ENCODE data around the gene AGMO. TPM values are rescaled to one million over a fixed set of nuclear protein-coding genes. Genes with fewer than 3 reads are reported as not detected.
A peak's percentile ranks its signal among the peaks of the same experiment; 100 is the strongest.

AGMO gene
- total RNA-seq, 1 donor from 2014 or later: 0.36 TPM

- H3K4me3 ChIP-seq: no peak overlapping the region
- no peak for TF ChIP-seq CTCF (IDR thresholded peaks at IDR 0.05; ENCODE audit: borderline replicate concordance)
- no peaks in the 10 kb centered on the region for H3K27me3 ChIP-seq (ENCODE audit: low read depth)
- no peaks in the 10 kb centered on the region for H3K4me1 ChIP-seq
- H3K27ac ChIP-seq (replicated peaks): no peak overlapping the region
- no peaks in the 10 kb centered on the region for H3K36me3 ChIP-seq
- no peaks in the 10 kb centered on the region for H3K9me3 ChIP-seq (replicated peaks)
- DNase-seq: no peak
- intact Hi-C loops (cut with micrococcal nuclease): no loop called here
Measured at GRCh38 chr7:15593382-15593781, 31.6 kb upstream of the AGMO start.

- no peak for TF ChIP-seq CTCF (IDR thresholded peaks at IDR 0.05; ENCODE audit: borderline replicate concordance)
- peaks cover 17% of the 10 kb centered on the region for H3K9me3 ChIP-seq (replicated peaks)
- H3K4me3 ChIP-seq: no peak overlapping the region
- DNase-seq: no peak
- peaks cover 2% of the 10 kb centered on the region for H3K4me1 ChIP-seq
- H3K27me3 ChIP-seq (ENCODE audit: low read depth): no peaks in the 10 kb centered on the region
- H3K36me3 ChIP-seq: no peaks in the 10 kb centered on the region
- H3K27ac ChIP-seq (replicated peaks): no peak overlapping the region
- intact Hi-C loops (cut with micrococcal nuclease): no loop called here
Measured at GRCh38 chr7:15586266-15586665, 24.5 kb upstream of the AGMO start.

- Histone ChIP-seq H3K9me3 (replicated peaks) (peaks cover 17% of the 10 kb centered on the region), H3K4me1 (peaks cover 10% of the 10 kb centered on the region), H3K27me3 (ENCODE audit: low read depth) (no peaks in the 10 kb centered on the region), H3K4me3 (no peak overlapping the region), H3K27ac (replicated peaks) (no peak overlapping the region), H3K36me3 (no peaks in the 10 kb centered on the region)
- no peak for DNase-seq
- no peak for TF ChIP-seq CTCF (IDR thresholded peaks at IDR 0.05; ENCODE audit: borderline replicate concordance)
- intact Hi-C loops (cut with micrococcal nuclease): no loop called here
Measured at GRCh38 chr7:15584575-15584974, 22.8 kb upstream of the AGMO start.

GRCh38 chr7:15582773-15583172 is 21.0 kb upstream of the AGMO start:
- intact Hi-C loops (cut with micrococcal nuclease): no loop called here
- Histone ChIP-seq H3K4me1 (peaks cover 10% of the 10 kb centered on the region), H3K27me3 (ENCODE audit: low read depth) (no peaks in the 10 kb centered on the region), H3K9me3 (replicated peaks) (peaks cover 17% of the 10 kb centered on the region), H3K4me3 (no peak overlapping the region), H3K36me3 (no peaks in the 10 kb centered on the region), H3K27ac (replicated peaks) (no peak overlapping the region)
- TF ChIP-seq CTCF (IDR thresholded peaks at IDR 0.05; ENCODE audit: borderline replicate concordance): no peak
- DNase-seq: no peak

DNA sequence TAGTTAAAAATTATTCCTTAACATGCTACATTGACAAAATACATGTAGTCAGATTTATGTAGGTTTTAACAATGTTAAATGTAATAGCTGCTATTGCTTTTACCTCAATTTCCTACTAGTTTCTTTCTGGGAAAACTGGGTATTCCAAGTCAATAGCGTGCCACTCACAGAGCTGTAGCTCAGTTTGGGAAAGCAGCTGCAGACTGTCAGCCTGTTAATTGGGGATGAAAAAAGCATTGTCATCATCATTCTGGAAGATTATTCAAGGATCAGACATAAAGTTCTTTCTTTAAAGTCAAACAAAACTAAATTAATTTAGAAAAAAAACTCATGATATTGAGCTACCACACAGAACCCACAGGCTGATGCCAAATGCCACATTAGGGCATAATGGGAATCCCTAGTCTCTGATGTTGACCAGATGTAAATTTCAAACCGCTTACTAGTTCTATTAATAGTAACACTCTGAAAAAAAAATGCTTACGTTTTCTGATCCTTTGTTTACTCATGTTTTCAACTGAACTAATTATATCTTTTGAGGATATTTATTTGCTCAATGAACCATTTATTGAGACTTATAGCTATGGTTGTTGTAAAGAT is 19.6 kb upstream of the AGMO start:
- Histone ChIP-seq H3K36me3 (no peaks in the 10 kb centered on the region), H3K27ac (replicated peaks) (peak overlapping the region; percentile 21), H3K4me1 (peaks cover 10% of the 10 kb centered on the region), H3K27me3 (ENCODE audit: low read depth) (no peaks in the 10 kb centered on the region), H3K4me3 (no peak overlapping the region), H3K9me3 (replicated peaks) (peaks cover 17% of the 10 kb centered on the region)
- TF ChIP-seq CTCF (IDR thresholded peaks at IDR 0.05; ENCODE audit: borderline replicate concordance): no peak
- DNase-seq: no peak
- intact Hi-C loops (cut with micrococcal nuclease): no loop called here

Data from left ventricle myocardium inferior (tissue), 1 donor.